ENCODE measurements around the gene SPO11. TPM values are rescaled to one million over a fixed set of nuclear protein-coding genes. Genes with fewer than 3 reads are reported as not detected.

SPO11 gene
- total RNA-seq, 1 experiment from 2014 or later, result not detected

DNA sequence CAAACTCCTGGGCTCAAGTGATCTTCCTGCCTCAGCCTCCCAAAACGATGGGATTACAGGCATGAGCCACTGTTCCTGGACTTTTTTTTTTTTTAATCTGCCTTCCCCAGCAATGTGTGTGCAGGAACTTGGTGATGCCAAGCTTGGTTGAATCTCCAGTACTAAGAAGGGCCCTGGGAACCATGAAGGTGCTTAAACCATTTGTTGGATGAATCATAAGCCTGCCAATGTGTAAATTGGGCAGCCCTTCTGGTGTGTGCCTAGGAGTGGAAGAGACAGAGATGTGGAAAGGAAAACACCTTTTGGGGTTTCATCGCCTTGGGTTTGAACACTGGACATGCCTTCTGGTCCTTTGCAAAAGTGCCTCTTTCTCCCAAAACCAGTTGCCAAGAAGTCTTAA lies 7.1 kb upstream of the SPO11 start:
- Histone ChIP-seq H3K4me3 (replicated peaks in 1 of 2; ENCODE audit: low read depth in 1 of 2, low read length in 2 of 2) (no peak overlapping the region), H3K4me1 (ENCODE audit: control insufficient read depth in 1 of 2, insufficient read depth in 2 of 2, low read length in 2 of 2) (peaks cover 21 to 31% of the 10 kb centered on the region in 2 experiments), H3K27me3 (ENCODE audit: insufficient read depth, low read length) (no peaks in the 10 kb centered on the region; the same call in 1 of the 2 replicates), H3K4me2 (ENCODE audit: low read length) (peak overlapping the region; percentile 61; the same call in 1 of the 2 replicates), H4K20me1 (ENCODE audit: insufficient read depth) (no peaks in the 10 kb centered on the region), H3K79me2 (ENCODE audit: insufficient read depth, low read length) (no peaks in the 10 kb centered on the region), H3K27ac (ENCODE audit: low read depth, low read length) (no peak overlapping the region), H3K9me2 (ENCODE audit: insufficient read depth) (no peaks in the 10 kb centered on the region), H3K36me3 (ENCODE audit: control insufficient read depth in 1 of 2, insufficient read depth in 2 of 2, low read length in 2 of 2) (no peaks in the 10 kb centered on the region), H3K9me3 (ENCODE audit: control insufficient read depth in 1 of 2, insufficient read depth in 1 of 2, low read depth in 1 of 2, low read length in 2 of 2) (no peaks in the 10 kb centered on the region), H2AFZ (ENCODE audit: low read depth, low read length, poor library complexity, severe bottlenecking) (no peak overlapping the region), H3K9ac (ENCODE audit: low read length) (no peak overlapping the region)
- TF ChIP-seq POLR2AphosphoS5 (IDR thresholded peaks at IDR 0.05; ENCODE audit: low read depth, low read length), result no peak
- TF ChIP-seq POLR2A (IDR thresholded peaks at IDR 0.05; ENCODE audit: borderline replicate concordance, extremely low read depth, insufficient read depth, insufficient read length), result no peak
- TF ChIP-seq, protein P1, sequence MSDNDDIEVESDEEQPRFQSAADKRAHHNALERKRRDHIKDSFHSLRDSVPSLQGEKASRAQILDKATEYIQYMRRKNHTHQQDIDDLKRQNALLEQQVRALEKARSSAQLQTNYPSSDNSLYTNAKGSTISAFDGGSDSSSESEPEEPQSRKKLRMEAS (IDR thresholded peaks at IDR 0.05), result no peak
- no peak for TF ChIP-seq TCF7L2 (IDR thresholded peaks at IDR 0.05; ENCODE audit: borderline replicate concordance, extremely low read depth, insufficient read depth, insufficient read length)
- TF ChIP-seq SRF (IDR thresholded peaks at IDR 0.05; ENCODE audit: low read depth), result no peak
- no peak for TF ChIP-seq SIN3A (IDR thresholded peaks at IDR 0.05; ENCODE audit: low read depth)
- no peak for TF ChIP-seq JUND (IDR thresholded peaks at IDR 0.05)
- TF ChIP-seq FOSL1 (IDR thresholded peaks at IDR 0.05; ENCODE audit: low read depth), result no peak
- DNase-seq (ENCODE audit: low read depth, low spot score), result no peak
- RAD21 ChIA-PET (ENCODE audit: low non-redundant PET in 1 of 2, low total read pairs in 2 of 2, uncharacterized antibody in 2 of 2, unreplicated experiment in 2 of 2), result no interaction called here
- ATAC-seq, result no peak
- no TSS peak for BruUV-seq (replicated peaks)
- CTCF ChIA-PET, result interaction anchor here (1.0 kb wide), 1 partner anchor 10 kb away, joined by 5 read pairs; no protein-coding TSS in a partner anchor
- POLR2A ChIA-PET, result interaction anchor here (1.1 kb wide), 1 partner anchor 10 kb away, joined by 3 read pairs; no protein-coding TSS in a partner anchor
- intact Hi-C loops (cut with micrococcal nuclease), result no loop called here

DNA sequence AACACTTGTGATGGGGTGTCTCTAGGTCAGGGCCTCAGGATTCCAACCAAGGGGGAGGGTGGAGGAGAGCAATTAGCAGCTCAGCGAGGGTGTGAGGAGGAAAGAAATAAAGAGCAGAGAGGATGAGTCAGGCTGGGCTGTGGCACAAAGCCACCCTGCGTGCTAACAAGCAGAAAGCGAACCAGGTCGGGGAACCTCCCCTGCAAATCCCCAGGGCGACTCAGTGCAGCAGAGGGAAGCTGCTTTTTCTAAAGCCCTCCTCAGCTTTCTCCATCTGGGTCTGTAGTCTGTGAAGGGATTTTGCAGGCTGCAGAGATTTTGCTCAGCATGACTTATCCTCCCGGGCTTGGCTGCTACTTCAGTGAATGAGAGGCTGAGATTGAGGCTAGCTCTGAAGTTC lies 6.6 kb upstream of the SPO11 start:
- H3K4me3 ChIP-seq (replicated peaks in 1 of 2; ENCODE audit: low read depth in 1 of 2, low read length in 2 of 2), result 0 out of 4 replicates have a peak overlapping the region, but pooled peaks of 1 of the 2 experiments have one; percentile 5
- no peaks in the 10 kb centered on the region for H3K9me2 ChIP-seq (ENCODE audit: insufficient read depth)
- RAD21 ChIA-PET (ENCODE audit: low non-redundant PET in 1 of 2, low total read pairs in 2 of 2, uncharacterized antibody in 2 of 2, unreplicated experiment in 2 of 2), result no interaction called here
- H3K4me2 ChIP-seq (ENCODE audit: low read length), result peak overlapping the region; percentile 61
- no peak overlapping the region for H3K27ac ChIP-seq (ENCODE audit: low read depth, low read length)
- H4K20me1 ChIP-seq (ENCODE audit: insufficient read depth), result no peaks in the 10 kb centered on the region
- CTCF ChIA-PET, result interaction anchor here (1.0 kb wide), 1 partner anchor 10 kb away, joined by 5 read pairs; no protein-coding TSS in a partner anchor
- H3K9me3 ChIP-seq (ENCODE audit: control insufficient read depth in 1 of 2, insufficient read depth in 1 of 2, low read depth in 1 of 2, low read length in 2 of 2), result no peaks in the 10 kb centered on the region
- H3K9ac ChIP-seq (ENCODE audit: low read length), result no peak overlapping the region
- no peak for DNase-seq (ENCODE audit: low read depth, low spot score)
- no peaks in the 10 kb centered on the region for H3K36me3 ChIP-seq (ENCODE audit: control insufficient read depth in 1 of 2, insufficient read depth in 2 of 2, low read length in 2 of 2)
- no TSS peak for BruUV-seq (replicated peaks)
- peak; percentile 60 for ATAC-seq
- peak overlapping the region; percentile 22 for H2AFZ ChIP-seq (ENCODE audit: low read depth, low read length, poor library complexity, severe bottlenecking)
- H3K4me1 ChIP-seq (ENCODE audit: control insufficient read depth in 1 of 2, insufficient read depth in 2 of 2, low read length in 2 of 2), result peaks cover 21 to 31% of the 10 kb centered on the region in 2 experiments
- no peaks in the 10 kb centered on the region; the same call in 1 of the 2 replicates for H3K27me3 ChIP-seq (ENCODE audit: insufficient read depth, low read length)
- POLR2A ChIA-PET, result no interaction called here
- 0 out of 2 replicates have a peak, but pooled peaks have one; percentile 23 for TF ChIP-seq FOSL1 (IDR thresholded peaks at IDR 0.05; ENCODE audit: low read depth)
- TF ChIP-seq SP1 (IDR thresholded peaks at IDR 0.05; ENCODE audit: low read depth), result peak; percentile 29; the same call in 1 of the 2 replicates
- TF ChIP-seq SRF (IDR thresholded peaks at IDR 0.05; ENCODE audit: low read depth), result no peak
- 0 out of 2 replicates have a peak, but pooled peaks have one; percentile 33 for TF ChIP-seq JUND (IDR thresholded peaks at IDR 0.05)
- TF ChIP-seq RAD21 (IDR thresholded peaks at IDR 0.05; ENCODE audit: low read depth), result 0 out of 2 replicates have a peak, but pooled peaks have one; percentile 11
- no peak for TF ChIP-seq ZFX (IDR thresholded peaks at IDR 0.05)
- TF ChIP-seq, protein P2, sequence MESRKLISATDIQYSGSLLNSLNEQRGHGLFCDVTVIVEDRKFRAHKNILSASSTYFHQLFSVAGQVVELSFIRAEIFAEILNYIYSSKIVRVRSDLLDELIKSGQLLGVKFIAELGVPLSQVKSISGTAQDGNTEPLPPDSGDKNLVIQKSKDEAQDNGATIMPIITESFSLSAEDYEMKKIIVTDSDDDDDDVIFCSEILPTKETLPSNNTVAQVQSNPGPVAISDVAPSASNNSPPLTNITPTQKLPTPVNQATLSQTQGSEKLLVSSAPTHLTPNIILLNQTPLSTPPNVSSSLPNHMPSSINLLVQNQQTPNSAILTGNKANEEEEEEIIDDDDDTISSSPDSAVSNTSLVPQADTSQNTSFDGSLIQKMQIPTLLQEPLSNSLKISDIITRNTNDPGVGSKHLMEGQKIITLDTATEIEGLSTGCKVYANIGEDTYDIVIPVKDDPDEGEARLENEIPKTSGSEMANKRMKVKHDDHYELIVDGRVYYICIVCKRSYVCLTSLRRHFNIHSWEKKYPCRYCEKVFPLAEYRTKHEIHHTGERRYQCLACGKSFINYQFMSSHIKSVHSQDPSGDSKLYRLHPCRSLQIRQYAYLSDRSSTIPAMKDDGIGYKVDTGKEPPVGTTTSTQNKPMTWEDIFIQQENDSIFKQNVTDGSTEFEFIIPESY (IDR thresholded peaks at IDR 0.05; ENCODE audit: extremely low read depth, insufficient replicate concordance, low read length), result no peak
- no peaks in the 10 kb centered on the region for H3K79me2 ChIP-seq (ENCODE audit: insufficient read depth, low read length)
- intact Hi-C loops (cut with micrococcal nuclease), result no loop called here
